Right atrium auricular region (tissue), 2 donors: ENCODE data around the gene ST6GALNAC5. TPM values are rescaled to one million over a fixed set of nuclear protein-coding genes. Genes with fewer than 3 reads are reported as not detected.

Experiments used
- DNase-seq: peaks from one replicate; pipeline ENCODE4 v3.0.0-alpha.2; 2019; ENCODE audit warnings: low spot score
- H3K27ac ChIP-seq, 2 donors: fragments of 200-600 bp; sonication (generic); 1 replicate in 1 of 2; 2 replicates in 1 of 2; pipeline ENCODE4 v1.5.1; 2016 to 2019
- H3K27me3 ChIP-seq, 2 donors: fragments of 200-600 bp; sonication (generic); one replicate each; pipeline versions ENCODE4 v1.5.1 to v1.6.0; 2017 to 2019
- H3K36me3 ChIP-seq: fragments of 200-600 bp; sonication (generic); one replicate; pipeline ENCODE4 v1.5.1; 2016
- H3K4me1 ChIP-seq, 2 donors: fragments of 200-600 bp; sonication (generic); one replicate each; pipeline versions ENCODE4 v1.5.1 to v1.6.0; 2017 to 2019
- H3K4me3 ChIP-seq, 2 donors: fragments of 200-600 bp; sonication (generic); 1 replicate in 1 of 2; 2 replicates in 1 of 2; pipeline ENCODE4 v1.5.1; 2017 to 2019; ENCODE audit warnings: mild to moderate bottlenecking in 1 of 2, moderate library complexity in 1 of 2
- H3K9me3 ChIP-seq, 2 donors: fragments of 200-600 bp; sonication (generic); one replicate each; pipeline ENCODE4 v1.5.1; 2019
- total RNA-seq, 2 donors: library from RNA; depleted of rRNA; stranded (reverse); fragments of >200 nt; gene quantifications; one replicate each; pipeline ENCODE4 v1.1.0, GENCODE V29; 2016
- TF ChIP-seq, protein P1 (sequence below), 2 donors: fragments of 200-600 bp; sonication (generic); IDR thresholded peaks; one replicate each; pipeline ENCODE4 v1.5.1; 2019; ENCODE audit warnings: antibody characterized with exemption in 2 of 2

The ST6GALNAC5 gene
- total RNA-seq, 2 donors from 2014 or later: 1.8 to 1.9 TPM

DNA sequence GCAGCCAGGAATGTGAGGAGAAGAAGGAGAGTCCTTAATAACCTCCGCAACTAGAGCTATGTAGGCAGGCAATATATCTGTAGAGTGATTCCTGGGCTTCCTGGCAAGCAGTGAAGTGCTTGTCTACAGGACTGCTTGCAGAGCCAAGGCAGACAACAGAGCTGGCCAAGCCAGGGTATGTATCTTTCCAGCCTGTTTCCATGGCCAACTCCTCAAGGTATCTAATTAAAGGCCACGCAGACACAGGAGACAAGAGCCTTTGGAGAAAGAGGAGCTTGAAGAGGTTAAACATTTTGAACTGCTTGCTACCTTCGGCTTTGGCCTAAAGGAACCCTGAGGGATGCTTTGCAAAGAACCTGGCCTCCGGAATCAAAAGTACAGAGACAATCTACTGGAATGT is 214.6 kb downstream of the ST6GALNAC5 start:
- Histone ChIP-seq H3K27me3 (no peaks in the 10 kb centered on the region), H3K4me3 (no peak overlapping the region), H3K9me3 (no peaks in the 10 kb centered on the region), H3K27ac (no peak overlapping the region), H3K36me3 (no peaks in the 10 kb centered on the region), H3K4me1 (no peaks in the 10 kb centered on the region)
- TF ChIP-seq, protein P1, sequence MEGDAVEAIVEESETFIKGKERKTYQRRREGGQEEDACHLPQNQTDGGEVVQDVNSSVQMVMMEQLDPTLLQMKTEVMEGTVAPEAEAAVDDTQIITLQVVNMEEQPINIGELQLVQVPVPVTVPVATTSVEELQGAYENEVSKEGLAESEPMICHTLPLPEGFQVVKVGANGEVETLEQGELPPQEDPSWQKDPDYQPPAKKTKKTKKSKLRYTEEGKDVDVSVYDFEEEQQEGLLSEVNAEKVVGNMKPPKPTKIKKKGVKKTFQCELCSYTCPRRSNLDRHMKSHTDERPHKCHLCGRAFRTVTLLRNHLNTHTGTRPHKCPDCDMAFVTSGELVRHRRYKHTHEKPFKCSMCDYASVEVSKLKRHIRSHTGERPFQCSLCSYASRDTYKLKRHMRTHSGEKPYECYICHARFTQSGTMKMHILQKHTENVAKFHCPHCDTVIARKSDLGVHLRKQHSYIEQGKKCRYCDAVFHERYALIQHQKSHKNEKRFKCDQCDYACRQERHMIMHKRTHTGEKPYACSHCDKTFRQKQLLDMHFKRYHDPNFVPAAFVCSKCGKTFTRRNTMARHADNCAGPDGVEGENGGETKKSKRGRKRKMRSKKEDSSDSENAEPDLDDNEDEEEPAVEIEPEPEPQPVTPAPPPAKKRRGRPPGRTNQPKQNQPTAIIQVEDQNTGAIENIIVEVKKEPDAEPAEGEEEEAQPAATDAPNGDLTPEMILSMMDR (IDR thresholded peaks at IDR 0.05): no peak
- no peak for DNase-seq

DNA sequence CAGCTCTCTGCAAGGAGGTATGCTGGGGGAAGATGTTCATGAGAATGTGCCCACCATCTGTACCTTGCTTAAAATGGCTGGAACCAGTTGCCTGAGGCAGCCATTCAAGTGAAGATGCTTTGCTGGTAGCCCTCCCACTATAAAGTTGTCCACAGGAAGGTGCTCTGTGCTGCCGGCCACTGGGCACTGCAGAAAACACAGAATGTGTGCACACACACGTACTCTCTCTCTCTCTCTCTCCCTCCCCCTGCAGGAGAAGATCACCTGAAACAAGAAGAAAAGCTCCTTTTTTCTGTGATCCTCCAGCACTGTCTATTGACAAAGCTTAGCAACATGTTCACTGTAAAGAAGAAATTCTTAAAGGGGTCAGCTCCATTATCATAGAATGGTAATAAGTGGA is 217.2 kb downstream of the ST6GALNAC5 start:
- no peaks in the 10 kb centered on the region for H3K36me3 ChIP-seq
- H3K27me3 ChIP-seq: no peaks in the 10 kb centered on the region
- no peak overlapping the region for H3K27ac ChIP-seq
- no peak overlapping the region for H3K4me3 ChIP-seq
- no peaks in the 10 kb centered on the region for H3K9me3 ChIP-seq
- no peak for DNase-seq
- TF ChIP-seq, protein P1 (IDR thresholded peaks at IDR 0.05): no peak
- H3K4me1 ChIP-seq: no peaks in the 10 kb centered on the region

DNA sequence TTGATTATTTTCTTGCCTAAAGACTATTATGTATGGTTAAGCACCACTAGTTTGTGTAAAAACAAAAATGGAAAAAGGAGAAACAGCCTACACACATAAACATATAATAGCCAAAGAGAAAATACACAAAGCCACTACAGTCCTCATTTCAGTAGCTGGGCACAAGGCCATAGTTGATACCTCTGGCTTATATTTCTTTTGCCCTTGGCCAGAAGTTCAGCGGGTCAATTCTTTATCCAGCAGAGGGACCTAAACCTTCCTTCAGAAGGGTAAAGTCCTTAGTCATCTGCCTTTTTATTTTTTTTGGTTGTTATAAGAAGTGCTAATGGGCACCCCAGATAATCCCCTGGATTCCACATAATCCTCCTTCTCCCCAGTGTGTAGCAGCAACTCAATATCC is 217.8 kb downstream of the ST6GALNAC5 start:
- Histone ChIP-seq H3K4me3 (no peak overlapping the region), H3K9me3 (no peaks in the 10 kb centered on the region), H3K27me3 (no peaks in the 10 kb centered on the region), H3K4me1 (no peaks in the 10 kb centered on the region), H3K36me3 (no peaks in the 10 kb centered on the region), H3K27ac (no peak overlapping the region)
- TF ChIP-seq, protein P1 (IDR thresholded peaks at IDR 0.05): no peak
- no peak for DNase-seq

DNA sequence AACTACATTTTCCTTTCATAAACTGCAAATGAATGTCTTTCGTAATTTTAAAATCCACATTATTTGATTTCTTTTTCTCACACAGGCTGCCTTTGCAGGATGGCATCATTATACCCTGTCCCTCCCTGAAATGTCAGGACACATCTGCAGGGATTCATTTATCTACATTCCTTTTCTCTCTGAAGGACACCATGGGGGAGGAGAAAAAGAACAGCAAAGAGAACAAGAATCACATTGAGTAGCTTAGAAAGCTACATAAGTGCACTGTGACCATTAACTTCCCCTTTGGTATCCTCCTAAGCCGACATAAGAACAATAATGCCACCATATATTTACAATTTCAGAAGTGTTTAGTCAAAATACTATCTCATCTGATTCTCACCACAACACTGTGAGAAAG is 222.5 kb downstream of the ST6GALNAC5 start:
- H3K36me3 ChIP-seq: no peaks in the 10 kb centered on the region
- TF ChIP-seq, protein P1 (IDR thresholded peaks at IDR 0.05): no peak

DNA sequence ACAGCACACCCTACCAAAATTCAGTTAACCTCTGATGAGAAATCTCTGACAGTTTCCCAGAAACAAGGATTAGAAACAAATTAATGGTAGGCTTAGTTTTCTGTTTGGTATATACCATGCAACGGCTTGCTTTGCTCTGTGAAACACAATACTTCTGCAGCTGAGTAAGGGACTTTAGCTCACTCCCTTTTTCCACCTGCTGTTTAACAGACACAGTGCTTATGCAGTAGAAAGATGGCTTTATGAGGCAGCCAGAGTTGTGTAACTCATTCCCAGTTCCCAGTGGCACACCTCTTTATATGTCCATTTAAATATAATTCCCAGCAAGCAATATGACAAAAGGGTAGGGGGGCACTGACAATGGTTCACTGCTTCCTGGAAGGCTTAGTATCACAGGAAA is 228.0 kb downstream of the ST6GALNAC5 start:
- DNase-seq: no peak
- Histone ChIP-seq H3K36me3 (no peaks in the 10 kb centered on the region), H3K4me1 (no peaks in the 10 kb centered on the region), H3K27me3 (no peaks in the 10 kb centered on the region), H3K9me3 (no peaks in the 10 kb centered on the region), H3K27ac (no peak overlapping the region), H3K4me3 (no peak overlapping the region)
- TF ChIP-seq, protein P1 (IDR thresholded peaks at IDR 0.05): no peak

More for the DNA sequence above, 222.5 kb downstream of the ST6GALNAC5 start:
- Histone ChIP-seq H3K4me1 (no peaks in the 10 kb centered on the region), H3K4me3 (no peak overlapping the region), H3K27ac (no peak overlapping the region), H3K9me3 (no peaks in the 10 kb centered on the region), H3K27me3 (no peaks in the 10 kb centered on the region)
- DNase-seq: no peak

DNA sequence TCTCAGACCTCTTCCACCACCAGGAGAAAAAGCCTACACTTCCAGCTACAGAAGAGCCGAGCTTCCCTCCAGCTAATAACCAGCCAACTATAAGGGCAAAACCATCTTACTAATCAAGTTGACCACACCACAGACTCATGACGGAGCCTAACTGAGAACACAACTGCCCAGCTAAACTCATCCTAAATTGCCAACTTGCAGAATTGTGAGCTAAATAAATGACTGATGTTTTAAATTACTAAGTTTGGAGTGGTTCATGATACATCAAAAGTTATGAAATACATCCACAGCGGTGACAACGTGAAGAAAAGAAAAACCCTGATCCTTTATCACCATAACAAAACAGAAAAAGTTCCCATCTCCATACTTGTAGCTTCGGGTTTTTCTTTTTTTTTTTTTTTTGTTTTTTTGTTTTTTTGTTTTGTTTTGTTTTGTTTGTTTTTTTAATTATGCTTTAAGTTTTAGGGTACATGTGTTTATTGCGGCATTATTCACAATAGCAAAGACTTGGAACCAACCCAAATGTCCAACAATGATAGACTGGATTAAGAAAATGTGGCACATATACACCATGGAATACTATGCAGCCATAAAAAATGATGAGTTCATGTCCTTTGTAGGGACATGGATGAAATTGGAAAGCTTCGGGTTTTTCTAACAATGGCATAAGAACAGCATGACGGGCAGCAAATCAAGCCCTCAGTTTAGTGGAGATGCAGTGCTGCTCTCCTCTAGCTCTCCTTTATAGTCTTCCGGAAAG is 229.4 kb downstream of the ST6GALNAC5 start:
- no peaks in the 10 kb centered on the region for H3K4me1 ChIP-seq
- DNase-seq: no peak
- H3K9me3 ChIP-seq: no peaks in the 10 kb centered on the region
- no peak overlapping the region for H3K27ac ChIP-seq
- H3K4me3 ChIP-seq: no peak overlapping the region
- no peaks in the 10 kb centered on the region for H3K36me3 ChIP-seq
- H3K27me3 ChIP-seq: no peaks in the 10 kb centered on the region
- TF ChIP-seq, protein P1 (IDR thresholded peaks at IDR 0.05): no peak
